Hepatocyte (in vitro differentiated cells): ENCODE data around the gene EDAR. TPM values are rescaled to one million over a fixed set of nuclear protein-coding genes. Genes with fewer than 3 reads are reported as not detected.
A peak's percentile ranks its signal among the peaks of the same experiment; 100 is the strongest.

ENCODE experiments used
- DNase-seq: peaks from one replicate; pipeline ENCODE4 v3.0.0-alpha.2; 2016; ENCODE audit warnings: low spot score
- H2AFZ ChIP-seq: fragments of 200-600 bp; sonication (generic); 2 replicates; pipeline ENCODE4 v1.6.0; 2016; ENCODE audit warnings: antibody characterized with exemption, mild to moderate bottlenecking
- H3K27ac ChIP-seq: fragments of 200-600 bp; sonication (generic); 2 replicates; pipeline ENCODE4 v1.5.1; 2016; ENCODE audit warnings: mild to moderate bottlenecking
- H3K27me3 ChIP-seq: fragments of 200-600 bp; sonication (generic); 2 replicates; pipeline ENCODE4 v1.6.1; 2016
- H3K36me3 ChIP-seq: fragments of 200-600 bp; sonication (generic); replicated peaks from 2 replicates; pipeline ENCODE4 v1.5.1; 2016; ENCODE audit warnings: low read depth; ENCODE audit not compliant: insufficient read depth
- H3K4me1 ChIP-seq: fragments of 200-600 bp; sonication (generic); 2 replicates; pipeline ENCODE4 v1.5.1; 2016; ENCODE audit warnings: mild to moderate bottlenecking, moderate library complexity; ENCODE audit not compliant: insufficient read depth
- H3K4me2 ChIP-seq: fragments of 200-600 bp; sonication (generic); 2 replicates; pipeline ENCODE4 v1.6.0; 2016
- H3K4me3 ChIP-seq: fragments of 200-600 bp; sonication (generic); 2 replicates; pipeline ENCODE4 v1.5.1; 2016; ENCODE audit warnings: mild to moderate bottlenecking
- H3K79me2 ChIP-seq: fragments of 200-600 bp; sonication (generic); 2 replicates; pipeline ENCODE4 v1.6.0; 2017; ENCODE audit warnings: mild to moderate bottlenecking
- H3K9me2 ChIP-seq: fragments of 200-600 bp; sonication (generic); replicated peaks from 2 replicates; pipeline ENCODE4 v1.6.0; 2017; ENCODE audit warnings: mild to moderate bottlenecking; ENCODE audit not compliant: insufficient read depth
- H3K9me3 ChIP-seq: fragments of 200-600 bp; sonication (generic); 2 replicates; pipeline ENCODE4 v1.5.1; 2016; ENCODE audit warnings: low read depth, mild to moderate bottlenecking
- H4K20me1 ChIP-seq: fragments of 200-600 bp; sonication (generic); 2 replicates; pipeline ENCODE4 v1.6.0; 2016; ENCODE audit warnings: mild to moderate bottlenecking; ENCODE audit not compliant: insufficient read depth, poor library complexity, severe bottlenecking
- CTCF ChIP-seq: fragments of 200-600 bp; sonication (generic); IDR thresholded peaks from 2 replicates; pipeline ENCODE4 v1.5.1; 2016; ENCODE audit warnings: antibody characterized with exemption, mild to moderate bottlenecking; ENCODE audit not compliant: poor library complexity
- EZH2 ChIP-seq: fragments of 200-600 bp; sonication (generic); IDR thresholded peaks from 2 replicates; pipeline ENCODE4 v1.6.1; 2016; ENCODE audit warnings: antibody characterized with exemption, mild to moderate bottlenecking, borderline replicate concordance
- EZH2phosphoT487 ChIP-seq: fragments of 200-600 bp; sonication (generic); IDR thresholded peaks from one replicate; pipeline ENCODE4 v1.6.1; 2018; ENCODE audit warnings: antibody characterized with exemption, mild to moderate bottlenecking, low read depth, moderate library complexity; ENCODE audit not compliant: unreplicated experiment, severe bottlenecking
- WGBS: methylation state at CpG from one replicate; pipeline ENCODE4 v1.1.6; 2016; ENCODE audit warnings: low lambda C conversion rate; ENCODE audit errors: missing lambda C conversion rate; 5-methylcytosine and 5-hydroxymethylcytosine counted together
- polyA plus RNA-seq: library from polyadenylated mRNA; unstranded; fragments of >200 nt; fragmentation: Nextera tagmentation; extraction: Ambion mirVana; gene quantifications from 2 replicates; pipeline ENCODE4 v1.2.1, GENCODE V29; 2016
- total RNA-seq: library from RNA; depleted of rRNA; stranded (reverse); fragments of >200 nt; gene quantifications from 2 replicates; pipeline ENCODE4 v1.2.3, GENCODE V29; 2014

Gene EDAR
- total and polyA plus RNA-seq, 2 experiments from 2014 or later = 0.20 to 0.21 TPM

- H3K4me3 ChIP-seq = no peak overlapping the region
- WGBS = 100% methylated on average over 3 of the region's 3 CpGs
- H3K4me2 ChIP-seq = no peak overlapping the region
- H3K9me3 ChIP-seq = no peaks in the 10 kb centered on the region
- H3K79me2 ChIP-seq = no peaks in the 10 kb centered on the region
- H3K36me3 ChIP-seq = no peaks in the 10 kb centered on the region
- no peak overlapping the region for H3K27ac ChIP-seq
- no peaks in the 10 kb centered on the region for H4K20me1 ChIP-seq
- no peak for DNase-seq
- TF ChIP-seq EZH2 (no peak), CTCF (no peak), EZH2phosphoT487 (no peak)
- no peaks in the 10 kb centered on the region for H3K9me2 ChIP-seq
- no peaks in the 10 kb centered on the region for H3K4me1 ChIP-seq
- H3K27me3 ChIP-seq = no peaks in the 10 kb centered on the region
- no peak overlapping the region for H2AFZ ChIP-seq
These were observed 130.1 kb downstream of the EDAR start for GRCh38 chr2:108858894-108859293.

GRCh38 chr2:108855194-108855593 lies 133.8 kb downstream of the EDAR start:
- Histone ChIP-seq H3K9me3 (no peaks in the 10 kb centered on the region), H3K9me2 (no peaks in the 10 kb centered on the region), H4K20me1 (no peaks in the 10 kb centered on the region), H3K79me2 (no peaks in the 10 kb centered on the region), H2AFZ (no peak overlapping the region), H3K4me1 (no peaks in the 10 kb centered on the region), H3K27ac (no peak overlapping the region), H3K27me3 (no peaks in the 10 kb centered on the region), H3K36me3 (no peaks in the 10 kb centered on the region), H3K4me2 (no peak overlapping the region), H3K4me3 (no peak overlapping the region)
- 56% methylated on average over 1 of the region's 1 CpG for WGBS
- DNase-seq = peak; percentile 11
- TF ChIP-seq CTCF = peak; percentile 39
- TF ChIP-seq EZH2 = no peak
- no peak for TF ChIP-seq EZH2phosphoT487

- WGBS = 68% methylated on average over 1 of the region's 1 CpG
- Histone ChIP-seq H3K4me1 (no peaks in the 10 kb centered on the region), H3K36me3 (no peaks in the 10 kb centered on the region), H2AFZ (no peak overlapping the region), H3K27ac (no peak overlapping the region), H3K27me3 (no peaks in the 10 kb centered on the region), H3K4me2 (no peak overlapping the region), H3K9me3 (no peaks in the 10 kb centered on the region), H4K20me1 (no peaks in the 10 kb centered on the region), H3K4me3 (no peak overlapping the region), H3K9me2 (no peaks in the 10 kb centered on the region), H3K79me2 (no peaks in the 10 kb centered on the region)
- DNase-seq = no peak
- no peak for TF ChIP-seq EZH2phosphoT487
- TF ChIP-seq CTCF = no peak
- TF ChIP-seq EZH2 = no peak
These were observed 134.5 kb downstream of the EDAR start for GRCh38 chr2:108854484-108854883.

GRCh38 chr2:108853421-108853820 lies 135.6 kb downstream of the EDAR start:
- Histone ChIP-seq H3K9me3 (no peaks in the 10 kb centered on the region), H3K4me3 (no peak overlapping the region), H3K36me3 (no peaks in the 10 kb centered on the region), H2AFZ (no peak overlapping the region), H3K27ac (no peak overlapping the region), H3K4me2 (no peak overlapping the region), H3K79me2 (no peaks in the 10 kb centered on the region), H4K20me1 (no peaks in the 10 kb centered on the region), H3K9me2 (no peaks in the 10 kb centered on the region), H3K27me3 (no peaks in the 10 kb centered on the region), H3K4me1 (no peaks in the 10 kb centered on the region)
- no peak for DNase-seq
- 90% methylated on average over 2 of the region's 2 CpGs for WGBS
- TF ChIP-seq EZH2phosphoT487 (no peak), CTCF (no peak), EZH2 (no peak)
